Epithelial cell of proximal tubule (primary cell): ENCODE results near the gene FAM13A. TPM values are rescaled to one million over a fixed set of nuclear protein-coding genes. Genes with fewer than 3 reads are reported as not detected.

Experiments used
- DNase-seq: peaks from one replicate; pipeline ENCODE4 v3.0.0-alpha.2; 2011; ENCODE audit warnings: low read depth
- H3K4me3 ChIP-seq: 2 replicates; pipeline ENCODE4 v1.5.1; 2011; ENCODE audit warnings: low read depth, mild to moderate bottlenecking, low read length
- total RNA-seq: library from RNA; depleted of rRNA; stranded (reverse); fragments of >200 nt; gene quantifications from 2 replicates; pipeline ENCODE4 v1.2.3, GENCODE V29; 2015
- TF ChIP-seq, protein P1 (sequence below): conservative IDR thresholded peaks from 2 replicates; pipeline ENCODE4 v1.5.1; 2012; ENCODE audit warnings: low read depth, mild to moderate bottlenecking, low read length

The FAM13A gene
- total RNA-seq, 1 donor from 2014 or later, result 3.0 TPM

DNA sequence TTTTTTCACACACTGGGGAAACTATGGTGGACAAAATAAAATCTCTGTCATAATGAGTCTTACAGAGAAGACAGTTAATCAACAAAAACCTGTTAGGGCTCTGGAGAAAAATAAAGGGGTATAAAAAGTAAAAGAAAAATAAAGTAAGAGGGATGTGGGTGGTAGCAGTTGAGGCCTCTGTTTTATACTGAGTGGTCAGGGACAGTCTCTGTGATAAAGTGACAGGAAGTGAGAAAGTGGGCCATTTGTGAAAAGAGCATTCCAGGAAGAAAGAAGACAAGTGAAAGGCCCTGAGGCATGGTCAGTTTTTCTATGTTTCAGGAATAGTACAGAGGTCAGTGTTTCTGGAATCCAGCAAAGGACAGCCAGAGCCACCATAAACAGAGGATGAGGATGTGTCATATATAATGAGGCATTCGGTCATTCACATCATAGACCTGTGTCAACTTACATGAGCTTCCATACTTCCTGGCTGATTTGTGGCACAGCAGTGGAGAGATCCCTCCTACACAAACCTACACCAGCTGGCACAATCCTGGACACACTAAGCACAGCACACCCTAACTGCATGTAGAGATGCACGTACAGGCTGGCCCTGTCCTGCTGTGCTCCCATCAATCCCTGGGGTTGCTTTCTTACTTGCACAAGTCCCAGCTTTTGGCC, 295.0 kb downstream of the FAM13A start:
- TF ChIP-seq, protein P1, sequence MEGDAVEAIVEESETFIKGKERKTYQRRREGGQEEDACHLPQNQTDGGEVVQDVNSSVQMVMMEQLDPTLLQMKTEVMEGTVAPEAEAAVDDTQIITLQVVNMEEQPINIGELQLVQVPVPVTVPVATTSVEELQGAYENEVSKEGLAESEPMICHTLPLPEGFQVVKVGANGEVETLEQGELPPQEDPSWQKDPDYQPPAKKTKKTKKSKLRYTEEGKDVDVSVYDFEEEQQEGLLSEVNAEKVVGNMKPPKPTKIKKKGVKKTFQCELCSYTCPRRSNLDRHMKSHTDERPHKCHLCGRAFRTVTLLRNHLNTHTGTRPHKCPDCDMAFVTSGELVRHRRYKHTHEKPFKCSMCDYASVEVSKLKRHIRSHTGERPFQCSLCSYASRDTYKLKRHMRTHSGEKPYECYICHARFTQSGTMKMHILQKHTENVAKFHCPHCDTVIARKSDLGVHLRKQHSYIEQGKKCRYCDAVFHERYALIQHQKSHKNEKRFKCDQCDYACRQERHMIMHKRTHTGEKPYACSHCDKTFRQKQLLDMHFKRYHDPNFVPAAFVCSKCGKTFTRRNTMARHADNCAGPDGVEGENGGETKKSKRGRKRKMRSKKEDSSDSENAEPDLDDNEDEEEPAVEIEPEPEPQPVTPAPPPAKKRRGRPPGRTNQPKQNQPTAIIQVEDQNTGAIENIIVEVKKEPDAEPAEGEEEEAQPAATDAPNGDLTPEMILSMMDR, result no peak

DNA sequence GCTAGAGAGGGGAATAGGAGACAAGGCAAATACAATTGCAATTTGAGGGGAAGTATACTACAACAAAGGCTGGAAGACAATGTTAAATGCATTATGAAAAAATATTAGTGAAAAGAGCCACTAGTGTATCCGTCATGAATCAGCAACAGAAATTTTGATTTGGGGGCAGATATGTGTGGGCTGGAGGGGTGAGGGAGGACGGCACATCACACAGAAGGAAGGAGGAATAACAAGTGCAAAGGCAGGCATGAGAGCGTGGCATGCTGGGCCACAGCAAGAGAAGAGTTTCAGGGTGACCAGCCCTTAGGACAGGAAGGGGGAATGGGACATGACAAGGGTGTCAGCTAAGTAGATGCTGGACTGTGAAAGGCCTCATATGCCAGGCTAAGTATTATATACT, 295.6 kb downstream of the FAM13A start:
- H3K4me3 ChIP-seq, result no peak overlapping the region
- DNase-seq, result no peak
- TF ChIP-seq, protein P1, result no peak

More for the DNA sequence above, 295.0 kb downstream of the FAM13A start:
- no peak for DNase-seq
- no peak overlapping the region for H3K4me3 ChIP-seq

DNA sequence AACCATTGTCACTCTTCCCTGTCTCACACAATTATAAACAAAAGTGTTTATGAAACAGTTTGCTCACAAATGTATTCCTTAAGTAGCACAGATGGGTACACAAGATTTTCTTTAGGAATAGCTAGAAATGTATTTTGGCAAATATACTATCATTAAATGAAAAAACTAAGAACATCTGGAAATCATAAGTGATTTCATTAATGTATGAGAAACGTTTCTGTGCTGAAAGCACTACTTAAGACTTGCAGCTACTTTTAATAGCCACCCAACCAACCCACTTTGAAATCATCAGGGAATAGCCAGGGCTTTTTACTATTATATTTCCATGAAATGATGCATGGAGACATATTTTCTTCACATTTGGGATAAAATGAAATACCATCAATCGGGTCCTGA, 297.1 kb downstream of the FAM13A start:
- DNase-seq, result no peak
- TF ChIP-seq, protein P1, result no peak
- no peak overlapping the region for H3K4me3 ChIP-seq

DNA sequence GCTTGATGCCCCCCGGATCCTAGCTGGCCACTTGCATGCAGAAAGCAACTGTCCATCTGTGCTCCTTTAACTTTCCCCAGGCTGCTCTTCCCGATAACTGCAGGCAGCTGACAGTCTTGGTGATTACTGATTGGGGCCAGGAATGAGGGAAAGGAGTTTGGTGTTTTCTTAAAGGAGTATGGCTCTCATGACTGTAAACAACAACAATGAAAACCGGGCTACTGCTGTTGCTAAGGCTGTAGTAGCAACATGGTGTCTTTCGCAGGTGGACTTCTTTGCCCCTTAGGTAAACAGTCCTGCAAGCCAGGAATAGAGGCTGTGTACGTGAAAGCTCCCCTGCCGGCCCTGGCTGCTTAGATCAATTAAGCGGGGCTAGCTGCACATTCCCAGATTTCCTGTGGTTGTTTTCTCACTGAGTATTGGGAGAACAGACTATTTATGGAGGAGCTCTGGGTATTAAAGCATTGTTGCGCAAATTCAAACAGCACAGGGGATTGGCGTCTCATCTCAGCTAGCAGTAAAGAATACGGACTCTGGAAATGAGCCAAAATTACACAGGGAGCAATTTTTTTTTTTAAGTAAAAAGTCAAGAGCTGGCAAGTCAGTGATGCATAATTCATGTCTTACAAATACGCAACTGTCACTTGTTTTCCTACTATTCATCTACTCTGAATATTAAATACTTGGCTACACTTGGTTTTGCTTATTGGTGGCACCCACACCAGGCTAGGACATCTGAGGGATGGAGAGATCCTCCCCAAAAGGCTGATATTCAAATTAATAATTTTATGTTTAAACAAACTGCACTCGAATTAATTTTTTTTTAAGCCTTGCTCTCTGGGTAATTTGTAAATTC, 297.7 kb downstream of the FAM13A start:
- TF ChIP-seq, protein P1, result no peak
- peak overlapping the region; percentile 11 for H3K4me3 ChIP-seq
- DNase-seq, result no peak

DNA sequence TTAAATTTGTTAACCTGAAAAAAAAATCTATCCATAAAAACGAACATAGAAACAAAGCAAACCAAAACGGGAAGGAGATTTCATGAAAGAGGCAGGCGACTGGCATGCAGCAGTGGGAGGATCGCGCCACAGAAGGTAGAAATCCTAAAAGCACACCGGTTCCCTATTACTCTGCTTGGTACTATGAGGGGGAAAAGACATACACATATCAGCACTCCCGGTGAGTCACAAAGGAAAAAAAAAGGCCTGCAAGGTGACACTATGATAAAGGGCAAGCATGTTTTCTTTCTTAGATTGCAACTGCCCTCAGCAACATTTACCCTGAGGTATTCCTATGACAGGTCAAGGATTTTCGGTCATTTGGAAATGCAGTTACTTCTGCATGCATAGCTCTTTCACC, 298.7 kb downstream of the FAM13A start:
- H3K4me3 ChIP-seq, result no peak overlapping the region
- DNase-seq, result no peak
- TF ChIP-seq, protein P1, result no peak

- H3K4me3 ChIP-seq, result no peak overlapping the region
- TF ChIP-seq, protein P1, result no peak
- DNase-seq, result no peak
Measured at GRCh38 chr4:88757776-88758175, 299.2 kb downstream of the FAM13A start.
